Esophagus muscularis mucosa (tissue), 4 donors: ENCODE results near the gene PTPRQ. TPM values are rescaled to one million over a fixed set of nuclear protein-coding genes. Genes with fewer than 3 reads are reported as not detected.

ENCODE experiments used
- DNase-seq: peaks from one replicate; pipeline ENCODE4 v3.0.0-alpha.2; 2017; ENCODE audit errors: extremely low spot score
- H3K27ac ChIP-seq, 4 donors: fragments of 200-600 bp; sonication (generic); replicated peaks in 1 of 4; 1 replicate in 3 of 4; 2 replicates in 1 of 4; pipeline ENCODE4 v1.5.1; 2016 to 2019; ENCODE audit warnings: mild to moderate bottlenecking in 1 of 4
- H3K27me3 ChIP-seq, 4 donors: fragments of 200-600 bp; sonication (generic); one replicate each; pipeline versions ENCODE4 v1.5.1 to v1.6.0; 2016 to 2019
- H3K36me3 ChIP-seq, 4 donors: fragments of 200-600 bp; sonication (generic); one replicate each; pipeline ENCODE4 v1.5.1; 2016 to 2019
- H3K4me1 ChIP-seq, 4 donors: fragments of 200-600 bp; sonication (generic); one replicate each; pipeline ENCODE4 v1.5.1; 2016 to 2019
- H3K4me3 ChIP-seq, 4 donors: fragments of 200-600 bp; sonication (generic); 1 replicate in 2 of 4; 2 replicates in 2 of 4; pipeline ENCODE4 v1.5.1; 2016 to 2019; ENCODE audit warnings: mild to moderate bottlenecking in 4 of 4, moderate library complexity in 1 of 4
- H3K9me3 ChIP-seq, 4 donors: fragments of 200-600 bp; sonication (generic); 1 replicate in 3 of 4; 2 replicates in 1 of 4; pipeline ENCODE4 v1.5.1; 2016 to 2019
- EP300 ChIP-seq: sonication (generic); formaldehyde crosslinking; IDR thresholded peaks from one replicate; pipeline ENCODE4 v1.6.1; 2017; ENCODE audit warnings: antibody characterized with exemption
- POLR2A ChIP-seq: fragments of 450-650 bp; IDR thresholded peaks from one replicate; pipeline ENCODE4 v1.6.1; 2017; ENCODE audit warnings: antibody characterized with exemption, moderate library complexity, mild to moderate bottlenecking, low read depth
- POLR2AphosphoS5 ChIP-seq, 2 donors: sonication (generic); formaldehyde crosslinking; IDR thresholded peaks; one replicate each; pipeline ENCODE4 v1.6.1; 2017; ENCODE audit warnings: antibody characterized with exemption in 2 of 2
- WGBS: methylation state at CpG from one replicate; pipeline ENCODE4 v1.1.5; 2018; 5-methylcytosine and 5-hydroxymethylcytosine counted together
- intact Hi-C: fragments of 100-400 bp; cut with DNase I; formaldehyde crosslinking; loops from one replicate; pipeline ENCODE4 v1.15.1; 2023
- total RNA-seq, 4 donors: library from RNA; depleted of rRNA; stranded (reverse); fragments of >200 nt; gene quantifications; one replicate each; pipeline versions ENCODE4 v1.1.0 to v1.2.1, GENCODE V29; 2016
- TF ChIP-seq, protein P1 (sequence below), 3 experiments: fragments of 200-600 bp in 2 of 3; fragments of 450-650 bp in 1 of 3; sonication (generic) in 2 of 3; IDR thresholded peaks; one replicate each; pipeline ENCODE4 v1.5.1; 2017 to 2019; ENCODE audit warnings: antibody characterized with exemption in 3 of 3, mild to moderate bottlenecking in 2 of 3, moderate library complexity in 1 of 3

PTPRQ gene
- total RNA-seq, 4 donors from 2014 or later, result 2.0 to 13.7 (median 4.6) TPM

DNA sequence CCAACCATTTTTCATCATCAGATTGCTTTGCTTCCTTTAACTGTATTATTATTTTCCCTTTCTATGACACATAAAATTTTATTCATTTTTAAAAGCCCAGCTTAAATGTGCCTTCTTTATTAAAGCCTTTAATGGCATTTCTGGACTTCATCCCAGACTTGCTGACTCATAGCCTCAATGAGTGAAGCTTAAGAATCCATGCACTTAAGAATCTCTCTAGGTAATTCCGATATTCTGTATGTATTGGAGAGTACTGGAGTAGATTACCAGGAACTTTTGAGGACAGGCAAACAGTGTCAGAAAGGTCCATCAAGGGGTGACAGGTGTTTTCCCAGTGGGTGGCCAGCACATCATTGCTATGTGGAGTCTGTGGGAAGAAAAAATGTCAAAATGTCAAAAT, 107.9 kb downstream of the PTPRQ start:
- intact Hi-C loops, result no loop called here
- peaks cover 0 to 27% (median 19%) of the 10 kb centered on the region in 4 donors for H3K4me1 ChIP-seq
- no peaks in the 10 kb centered on the region for H3K9me3 ChIP-seq
- no peaks in the 10 kb centered on the region for H3K27me3 ChIP-seq
- H3K36me3 ChIP-seq, result no peaks in the 10 kb centered on the region
- WGBS, result 29% methylated on average over 1 of the region's 1 CpG
- peak overlapping the region; percentile 34 to 64 (median 53) for H3K27ac ChIP-seq
- no peak overlapping the region for H3K4me3 ChIP-seq
- DNase-seq, result no peak
- TF ChIP-seq POLR2AphosphoS5 (IDR thresholded peaks at IDR 0.05), result peak in 1 of 2 donors; percentile 59
- TF ChIP-seq EP300, result no peak

DNA sequence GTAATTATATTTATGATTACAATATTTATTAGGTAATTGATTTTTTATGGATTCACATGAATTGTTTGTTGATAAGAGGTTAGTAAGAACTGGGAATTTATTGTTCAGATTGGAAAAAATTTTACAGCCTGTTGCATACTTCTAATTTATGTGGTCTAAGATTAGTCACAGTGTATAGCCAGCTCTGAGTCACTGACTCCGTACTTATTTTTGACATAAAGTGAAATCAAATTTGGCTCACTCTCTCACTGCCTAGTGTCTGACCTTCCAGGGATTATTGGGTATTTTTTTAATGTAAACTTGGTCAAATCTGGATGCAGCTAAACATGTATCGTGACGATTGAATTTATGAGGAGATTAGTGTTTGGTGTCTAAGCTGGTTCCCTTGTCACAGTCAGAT, 109.3 kb downstream of the PTPRQ start:
- no peak for DNase-seq
- intact Hi-C loops, result no loop called here

DNA sequence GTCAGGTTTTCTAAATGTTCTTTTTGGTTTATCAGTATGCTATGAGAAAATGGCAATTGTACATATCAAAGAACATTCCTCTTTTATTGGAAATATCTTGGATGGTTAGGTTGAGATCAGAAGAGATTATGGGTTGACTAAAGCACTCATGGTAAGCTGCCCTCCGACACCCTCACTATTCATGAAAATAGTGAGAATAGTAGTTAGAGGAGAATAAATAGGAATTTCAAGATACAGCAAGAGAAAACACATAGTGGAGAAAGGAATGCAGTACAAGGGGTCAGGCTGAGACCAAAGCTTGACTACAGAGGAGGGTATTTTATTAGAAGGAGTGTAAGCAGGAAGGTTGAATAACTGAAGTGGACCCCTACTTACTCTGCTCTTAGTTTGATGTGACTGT, 112.5 kb downstream of the PTPRQ start:
- DNase-seq, result no peak
- H3K4me1 ChIP-seq, result peaks cover 0 to 45% (median 34%) of the 10 kb centered on the region in 4 donors
- intact Hi-C loops, result no loop called here
- 96% methylated on average over 1 of the region's 1 CpG for WGBS
- H3K27me3 ChIP-seq, result no peaks in the 10 kb centered on the region
- H3K27ac ChIP-seq, result peak overlapping the region in 1 of 4 donors; percentile 12
- no peak for TF ChIP-seq EP300
- no peaks in the 10 kb centered on the region for H3K36me3 ChIP-seq
- no peak overlapping the region for H3K4me3 ChIP-seq
- H3K9me3 ChIP-seq, result no peaks in the 10 kb centered on the region

More for the DNA sequence above, 109.3 kb downstream of the PTPRQ start:
- Histone ChIP-seq H3K4me3 (no peak overlapping the region), H3K27me3 (no peaks in the 10 kb centered on the region), H3K9me3 (no peaks in the 10 kb centered on the region), H3K4me1 (peaks cover 0 to 30% (median 19%) of the 10 kb centered on the region in 4 donors), H3K27ac (peak overlapping the region; percentile 14 to 53 (median 32)), H3K36me3 (no peaks in the 10 kb centered on the region)
- WGBS, result 27% methylated on average over 3 of the region's 3 CpGs
- TF ChIP-seq, protein P1, sequence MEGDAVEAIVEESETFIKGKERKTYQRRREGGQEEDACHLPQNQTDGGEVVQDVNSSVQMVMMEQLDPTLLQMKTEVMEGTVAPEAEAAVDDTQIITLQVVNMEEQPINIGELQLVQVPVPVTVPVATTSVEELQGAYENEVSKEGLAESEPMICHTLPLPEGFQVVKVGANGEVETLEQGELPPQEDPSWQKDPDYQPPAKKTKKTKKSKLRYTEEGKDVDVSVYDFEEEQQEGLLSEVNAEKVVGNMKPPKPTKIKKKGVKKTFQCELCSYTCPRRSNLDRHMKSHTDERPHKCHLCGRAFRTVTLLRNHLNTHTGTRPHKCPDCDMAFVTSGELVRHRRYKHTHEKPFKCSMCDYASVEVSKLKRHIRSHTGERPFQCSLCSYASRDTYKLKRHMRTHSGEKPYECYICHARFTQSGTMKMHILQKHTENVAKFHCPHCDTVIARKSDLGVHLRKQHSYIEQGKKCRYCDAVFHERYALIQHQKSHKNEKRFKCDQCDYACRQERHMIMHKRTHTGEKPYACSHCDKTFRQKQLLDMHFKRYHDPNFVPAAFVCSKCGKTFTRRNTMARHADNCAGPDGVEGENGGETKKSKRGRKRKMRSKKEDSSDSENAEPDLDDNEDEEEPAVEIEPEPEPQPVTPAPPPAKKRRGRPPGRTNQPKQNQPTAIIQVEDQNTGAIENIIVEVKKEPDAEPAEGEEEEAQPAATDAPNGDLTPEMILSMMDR (IDR thresholded peaks at IDR 0.05), result no peak
- TF ChIP-seq POLR2A (no peak), EP300 (no peak), POLR2AphosphoS5 (IDR thresholded peaks at IDR 0.05) (no peak)

DNA sequence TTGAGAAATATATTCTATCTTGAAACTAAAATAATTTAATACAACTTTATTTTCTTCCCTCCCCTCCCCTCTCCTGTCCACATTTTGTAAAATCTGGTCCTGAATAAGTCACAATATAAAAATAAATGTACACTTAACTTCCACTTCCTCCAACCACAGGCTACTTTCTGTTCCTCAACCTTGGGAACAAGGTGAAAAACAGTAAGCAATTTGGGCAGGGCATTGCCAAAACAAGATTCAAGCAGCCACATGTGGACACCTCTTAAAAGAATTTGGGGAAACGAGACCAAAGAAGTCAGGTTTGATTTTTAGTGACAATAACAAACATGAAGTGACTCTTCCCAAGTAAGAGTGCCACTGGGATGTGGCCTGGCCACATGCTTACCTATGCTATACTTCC, 115.7 kb downstream of the PTPRQ start:
- TF ChIP-seq EP300, result no peak
- TF ChIP-seq POLR2A, result no peak
- H3K36me3 ChIP-seq, result no peaks in the 10 kb centered on the region
- peak overlapping the region in 3 of 4 donors; percentile 26 to 66 (median 57) for H3K27ac ChIP-seq
- DNase-seq, result no peak
- WGBS, result 50% methylated on average over 1 of the region's 1 CpG
- intact Hi-C loops, result no loop called here
- no peak overlapping the region for H3K4me3 ChIP-seq
- peaks cover 0 to 26% (median 20%) of the 10 kb centered on the region in 4 donors for H3K4me1 ChIP-seq
- H3K9me3 ChIP-seq, result no peaks in the 10 kb centered on the region
- H3K27me3 ChIP-seq, result no peaks in the 10 kb centered on the region

DNA sequence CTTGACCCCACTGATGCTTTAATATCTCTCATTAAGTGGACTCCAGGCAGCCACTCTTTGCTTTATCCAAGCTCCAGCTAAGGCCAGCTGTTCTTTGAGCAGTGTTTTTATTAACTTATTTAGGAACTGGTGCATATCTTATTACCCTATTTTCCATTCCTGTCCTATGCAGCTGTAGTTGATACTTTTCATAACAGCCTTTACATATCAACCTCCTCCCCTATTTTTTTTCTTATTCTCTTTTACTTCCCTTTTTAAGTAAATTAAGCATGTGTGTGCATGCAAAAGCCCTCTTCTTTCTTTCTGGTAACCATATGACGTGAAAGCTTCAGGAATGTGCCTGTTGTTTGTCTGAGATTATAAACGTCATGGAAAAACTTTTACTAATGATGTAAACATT, 121.2 kb downstream of the PTPRQ start:
- Histone ChIP-seq H3K4me1 (peaks cover 0 to 23% (median 12%) of the 10 kb centered on the region in 4 donors), H3K4me3 (no peak overlapping the region), H3K9me3 (no peaks in the 10 kb centered on the region), H3K27me3 (no peaks in the 10 kb centered on the region), H3K27ac (no peak overlapping the region), H3K36me3 (no peaks in the 10 kb centered on the region)
- TF ChIP-seq, protein P1 (IDR thresholded peaks at IDR 0.05), result no peak
- TF ChIP-seq POLR2A, result no peak
- no peak for TF ChIP-seq POLR2AphosphoS5 (IDR thresholded peaks at IDR 0.05)
- no peak for TF ChIP-seq EP300
- WGBS, result 33% methylated on average over 2 of the region's 2 CpGs
- no peak for DNase-seq
- intact Hi-C loops, result no loop called here

DNA sequence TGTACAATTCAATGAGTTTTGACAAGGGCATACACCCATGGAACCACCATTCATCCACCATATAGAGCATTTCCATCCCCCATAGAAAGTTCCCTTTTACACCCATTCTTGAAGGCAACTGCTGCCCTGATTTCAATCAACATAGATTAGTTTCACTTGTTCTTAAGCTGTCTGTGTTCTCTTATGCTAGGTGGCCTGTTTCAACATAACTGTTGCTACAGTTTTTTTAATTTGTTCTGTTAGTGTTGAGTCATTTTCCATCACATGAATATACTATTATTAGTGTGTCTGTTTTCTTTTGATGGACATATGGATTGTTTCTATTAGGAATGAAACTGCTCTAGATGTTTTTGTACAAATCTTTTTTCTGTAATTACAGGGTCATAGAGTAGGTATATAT, 123.4 kb downstream of the PTPRQ start:
- Histone ChIP-seq H3K27ac (no peak overlapping the region), H3K36me3 (no peaks in the 10 kb centered on the region), H3K4me1 (peaks cover 0 to 13% (median 0%) of the 10 kb centered on the region in 4 donors), H3K27me3 (no peaks in the 10 kb centered on the region), H3K4me3 (no peak overlapping the region), H3K9me3 (no peaks in the 10 kb centered on the region)
- DNase-seq, result no peak
- TF ChIP-seq EP300, result no peak
- no peak for TF ChIP-seq POLR2A
- TF ChIP-seq, protein P1 (IDR thresholded peaks at IDR 0.05), result no peak
- no peak for TF ChIP-seq POLR2AphosphoS5 (IDR thresholded peaks at IDR 0.05)
- intact Hi-C loops, result no loop called here
